Fibroblast of the aortic adventitia (primary cell): ENCODE measurements around the gene SMDT1. TPM values are rescaled to one million over a fixed set of nuclear protein-coding genes. Genes with fewer than 3 reads are reported as not detected.
"Not testable (repeated sequence)": the region's sequence is repeated elsewhere in the genome, so short reads cannot be mapped to it uniquely, and the experiment has no call there.

Source experiments
- DNase-seq: peaks from one replicate; pipeline ENCODE4 v3.0.0-alpha.2; 2010; ENCODE audit warnings: low read depth
- H3K4me3 ChIP-seq: 2 replicates; pipeline ENCODE4 v1.5.1; 2011; ENCODE audit warnings: low read depth, mild to moderate bottlenecking, control low read depth, low read length, moderate library complexity
- CTCF ChIP-seq: IDR thresholded peaks from 2 replicates; pipeline ENCODE4 v1.5.1; 2011; ENCODE audit warnings: mild to moderate bottlenecking, low read length, control low read depth, inconsistent platforms; ENCODE audit not compliant: insufficient read depth
- total RNA-seq: library from RNA; depleted of rRNA; stranded (reverse); fragments of >200 nt; gene quantifications from 2 replicates; pipeline ENCODE4 v1.2.3, GENCODE V29; 2012; ENCODE audit warnings: low replicate concordance

The SMDT1 gene
- total RNA-seq, 1 donor = 10.2 TPM

- no peak for DNase-seq
- no peak for TF ChIP-seq CTCF
Observed at GRCh38 chr22:42086051-42086450, 6.6 kb downstream of the SMDT1 start.

GRCh38 chr22:42090596-42091454 lies 11.3 kb downstream of the SMDT1 start, which contains the start of gene NDUFA6:
NDUFA6 (minus strand) TSS chr22:42090772; CDS start chr22:42090744, 28 bp downstream.
- H3K4me3 ChIP-seq = peak within 1 kb of the TSS; percentile 97
- peak; percentile 98 for DNase-seq
- peak; percentile 42 for TF ChIP-seq CTCF

More at GRCh38 chr22:42086051-42086450, 6.6 kb downstream of the SMDT1 start:
- no peak overlapping the region for H3K4me3 ChIP-seq

GRCh38 chr22:42091455-42091782 lies 11.9 kb downstream of the SMDT1 start:
- no peak for DNase-seq
- TF ChIP-seq CTCF = no peak
- H3K4me3 ChIP-seq = peak overlapping the region; percentile 77

- H3K4me3 ChIP-seq = no peak overlapping the region
- DNase-seq = no peak
- no peak for TF ChIP-seq CTCF
Observed at GRCh38 chr22:42101199-42101598, 21.7 kb downstream of the SMDT1 start.

GRCh38 chr22:42104332-42104860 lies 24.9 kb downstream of the SMDT1 start:
- H3K4me3 ChIP-seq, DNase-seq: not testable (repeated sequence)

GRCh38 chr22:42108848-42109247 lies 29.3 kb downstream of the SMDT1 start:
- TF ChIP-seq CTCF = no peak
- no peak overlapping the region for H3K4me3 ChIP-seq
- no peak for DNase-seq

- H3K4me3 ChIP-seq = no peak overlapping the region
- no peak for TF ChIP-seq CTCF
- DNase-seq = no peak
Observed at GRCh38 chr22:42111798-42112197, 32.3 kb downstream of the SMDT1 start.

- not testable (repeated sequence) for DNase-seq, H3K4me3 ChIP-seq
Observed at GRCh38 chr22:42112793-42113192, 33.3 kb downstream of the SMDT1 start.
